GM19372 (cell line): ENCODE data around the gene PIP5KL1.

Experiments used
- ATAC-seq: cut with Tn5 transposase; IDR thresholded peaks from one replicate; pipeline ENCODE4 v1.9.1; 2021; ENCODE audit warnings: mild to moderate bottlenecking, low read depth, moderate library complexity; ENCODE audit not compliant: unreplicated experiment

The PIP5KL1 gene

DNA sequence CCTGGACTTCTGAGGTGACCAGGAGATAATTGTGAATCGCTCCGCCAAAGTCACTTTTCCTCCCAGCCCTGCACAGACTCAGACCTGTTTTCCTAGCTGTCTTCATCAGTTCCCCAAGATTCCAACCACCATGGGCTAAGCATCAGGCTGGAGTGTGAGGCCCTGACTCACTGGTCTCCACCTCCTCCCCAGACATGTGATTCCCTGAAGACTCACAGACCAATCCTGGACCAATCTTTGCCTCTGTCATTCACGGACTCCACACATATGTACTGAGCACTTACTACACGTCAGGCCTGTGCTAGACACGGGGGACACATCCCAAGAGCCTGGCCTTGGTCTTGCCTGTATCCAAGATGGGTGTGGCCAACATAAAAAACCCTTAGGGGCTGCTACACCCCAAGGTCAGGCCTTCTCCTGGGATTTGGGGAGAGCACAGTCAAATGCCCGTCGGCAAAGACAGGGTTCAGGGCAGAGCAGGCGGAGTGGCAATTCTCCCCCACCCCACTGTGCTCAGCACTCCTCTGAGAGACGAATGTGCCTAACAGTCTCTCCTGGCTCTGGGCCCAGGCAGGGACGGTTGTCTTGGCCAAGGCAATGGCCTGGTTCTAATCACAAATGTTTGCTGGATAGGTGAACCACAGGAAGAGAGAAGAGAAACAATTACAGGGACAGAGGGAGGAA lies 38.3 kb upstream of the PIP5KL1 start:
- no peak for ATAC-seq

DNA sequence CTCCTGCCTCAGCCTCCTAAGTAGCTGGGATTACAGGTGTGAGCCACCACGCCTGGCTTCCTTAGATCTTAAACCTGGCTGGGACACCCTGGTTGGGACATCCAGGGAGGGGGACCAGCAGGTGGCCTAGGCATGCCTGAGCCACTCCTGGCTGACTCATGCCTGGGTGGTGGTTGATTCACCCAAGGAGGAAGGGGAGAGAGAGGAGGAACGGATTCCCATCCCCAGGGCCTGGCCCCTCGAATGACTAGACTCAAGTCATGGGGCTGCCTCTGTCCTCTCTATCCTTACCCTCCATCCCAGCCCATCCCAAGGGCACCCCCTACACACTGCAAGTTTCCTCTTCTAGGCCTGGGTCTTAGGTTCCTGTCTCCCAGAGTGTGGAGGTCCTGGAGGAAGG lies 37.5 kb upstream of the PIP5KL1 start:
- ATAC-seq = no peak

DNA sequence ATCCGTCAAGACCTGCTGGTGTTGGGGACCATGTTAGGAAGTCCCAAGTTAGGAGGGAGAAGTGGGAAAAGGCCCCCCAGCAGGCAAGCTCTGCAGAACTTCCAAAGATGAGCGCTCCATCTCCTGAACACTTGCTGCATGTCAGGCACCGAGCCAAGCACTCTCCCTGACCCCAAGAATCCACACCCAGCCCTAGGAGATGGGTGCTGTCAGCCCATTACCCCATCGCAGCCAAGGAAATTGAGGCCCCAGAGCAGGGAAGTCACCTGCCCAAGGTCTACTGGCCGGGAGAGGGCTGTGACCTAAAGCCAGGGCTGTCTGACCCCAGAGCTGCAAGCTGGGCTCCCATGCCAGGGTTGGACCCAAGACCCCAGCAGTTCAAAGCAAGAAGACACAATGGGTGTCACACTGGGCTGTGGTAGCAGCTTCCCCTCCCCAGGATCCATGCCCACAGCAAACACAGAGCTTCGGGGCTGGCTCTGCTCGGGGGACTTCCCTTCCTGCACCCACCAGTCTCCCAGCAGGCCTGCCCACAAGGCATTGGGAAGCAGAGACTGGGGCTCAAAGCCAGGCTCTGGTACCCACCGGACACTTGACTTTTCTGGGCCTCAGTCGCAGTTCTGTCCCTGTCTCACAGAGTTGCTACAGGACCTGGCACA lies 36.7 kb upstream of the PIP5KL1 start:
- ATAC-seq = no peak

DNA sequence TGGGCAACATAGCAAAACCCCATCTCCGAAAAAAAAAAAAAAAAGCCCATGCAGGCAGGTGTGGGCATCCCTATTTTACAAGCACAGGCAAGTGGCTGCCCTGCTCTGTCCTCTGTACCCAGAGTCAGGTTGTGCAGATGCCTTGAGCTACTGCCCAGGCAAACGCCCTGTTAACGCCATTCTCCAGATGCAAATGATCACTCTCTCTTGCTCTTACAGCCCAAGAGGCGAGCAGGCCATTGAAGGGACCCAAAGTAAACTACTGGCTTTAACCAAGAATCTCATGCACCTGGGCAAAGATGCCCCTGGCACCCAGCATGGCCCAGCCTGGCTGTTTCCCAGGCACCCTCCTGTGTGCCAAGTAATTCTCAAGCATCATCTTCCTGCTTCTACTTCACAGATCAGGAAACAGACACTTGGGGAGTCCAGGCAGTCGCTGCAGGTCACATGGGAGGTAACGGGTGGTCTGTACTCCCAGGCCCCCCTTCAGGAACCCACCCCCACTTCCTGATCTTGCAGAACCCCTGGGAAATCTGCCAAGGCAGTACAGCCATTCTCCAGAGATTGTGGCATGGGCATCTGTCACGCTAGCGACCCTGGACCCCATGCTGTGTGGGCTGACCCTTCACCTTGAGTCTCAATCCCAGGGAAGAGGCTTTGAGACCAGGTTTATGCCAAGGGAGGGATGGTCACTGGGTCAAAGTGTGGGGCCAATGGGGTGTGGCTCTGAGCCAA lies 36.0 kb upstream of the PIP5KL1 start:
- ATAC-seq = no peak

DNA sequence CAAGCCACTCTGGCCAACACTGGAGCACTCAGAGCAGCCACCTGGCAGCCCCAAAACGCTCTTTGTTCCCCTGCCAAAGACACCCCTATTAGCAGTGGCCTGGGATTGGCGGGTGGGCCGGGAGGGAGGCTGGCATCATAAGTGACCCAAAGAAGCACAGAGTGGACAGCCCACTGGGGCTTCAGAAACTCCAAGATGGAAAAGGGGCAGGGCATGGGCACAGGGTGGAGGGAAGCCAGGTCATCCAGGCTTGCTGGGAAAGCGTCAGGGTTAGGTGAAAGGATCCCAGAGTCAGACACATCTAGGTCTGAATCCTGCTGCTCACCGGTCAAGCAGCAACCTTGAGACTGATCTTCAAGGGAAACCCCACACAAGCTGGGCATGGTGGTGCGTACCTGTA lies 35.4 kb upstream of the PIP5KL1 start:
- ATAC-seq = no peak

DNA sequence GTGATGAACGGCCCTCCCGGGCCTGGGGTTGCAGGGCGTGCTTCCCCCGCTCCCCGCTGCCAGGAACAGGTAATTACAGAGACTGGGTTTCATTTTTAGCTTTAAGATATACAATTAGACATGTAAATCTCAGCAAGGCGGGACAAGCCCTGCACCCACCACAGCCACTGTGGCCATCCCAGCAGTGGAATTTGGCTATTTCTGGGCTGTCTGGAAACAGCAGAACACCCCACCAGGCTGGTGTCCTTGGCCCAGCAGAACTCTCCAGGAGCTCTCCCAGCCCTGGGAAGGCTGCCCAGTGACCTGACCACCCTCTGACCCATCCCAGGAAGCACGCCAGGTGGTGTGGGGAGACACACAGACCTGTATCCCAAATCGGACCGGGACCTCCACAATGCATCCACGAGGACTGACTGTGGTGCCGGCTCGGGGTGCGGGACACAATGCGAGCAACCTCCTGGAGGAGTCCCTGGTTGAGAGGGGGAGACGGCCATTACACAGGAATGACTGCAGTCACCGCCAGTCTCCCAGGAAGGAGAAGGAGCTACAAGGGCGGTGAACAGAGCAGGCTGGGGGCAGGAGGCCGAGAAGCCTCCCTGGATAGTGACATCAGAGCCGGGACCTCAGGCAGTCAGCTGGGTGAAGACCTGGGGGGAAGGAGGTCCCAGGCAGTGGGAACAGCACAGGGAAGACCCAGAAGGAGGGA lies 32.9 kb upstream of the PIP5KL1 start:
- ATAC-seq = no peak

DNA sequence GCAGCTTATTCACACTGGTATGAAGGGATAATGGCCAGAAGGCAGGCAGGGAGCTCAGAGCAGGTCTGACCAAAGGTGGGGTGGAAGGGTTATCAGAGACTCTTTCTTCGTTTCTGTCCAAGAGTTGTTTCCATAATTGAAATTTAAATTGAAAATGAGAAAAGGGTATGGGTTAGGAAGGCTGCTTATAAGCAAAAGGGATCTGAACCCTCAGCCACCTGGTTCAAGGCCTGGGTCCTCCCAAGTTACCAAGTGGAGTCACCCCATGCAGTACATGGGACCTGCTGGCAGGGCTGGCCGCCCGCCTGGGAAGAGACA lies 32.4 kb upstream of the PIP5KL1 start:
- ATAC-seq = no peak

DNA sequence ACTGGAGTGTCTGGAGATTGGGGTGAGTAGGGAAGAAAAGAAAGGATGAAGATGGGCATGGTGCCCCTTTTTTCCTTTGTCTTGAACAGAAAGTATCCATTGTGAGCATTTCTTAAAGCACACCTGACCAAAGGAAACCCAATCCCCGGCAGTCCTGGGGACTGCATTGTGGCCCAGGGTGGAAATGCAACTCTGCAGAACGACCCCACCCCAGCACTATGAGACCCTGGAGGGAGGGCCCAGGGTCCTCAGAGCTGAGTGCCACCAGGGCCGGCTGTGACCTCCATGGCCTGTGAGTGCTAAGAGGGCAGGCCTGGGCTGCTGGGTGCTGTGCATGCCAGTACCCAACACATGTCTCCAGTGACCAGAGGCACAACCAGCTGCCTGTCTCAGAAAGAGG lies 31.7 kb upstream of the PIP5KL1 start:
- ATAC-seq = no peak

DNA sequence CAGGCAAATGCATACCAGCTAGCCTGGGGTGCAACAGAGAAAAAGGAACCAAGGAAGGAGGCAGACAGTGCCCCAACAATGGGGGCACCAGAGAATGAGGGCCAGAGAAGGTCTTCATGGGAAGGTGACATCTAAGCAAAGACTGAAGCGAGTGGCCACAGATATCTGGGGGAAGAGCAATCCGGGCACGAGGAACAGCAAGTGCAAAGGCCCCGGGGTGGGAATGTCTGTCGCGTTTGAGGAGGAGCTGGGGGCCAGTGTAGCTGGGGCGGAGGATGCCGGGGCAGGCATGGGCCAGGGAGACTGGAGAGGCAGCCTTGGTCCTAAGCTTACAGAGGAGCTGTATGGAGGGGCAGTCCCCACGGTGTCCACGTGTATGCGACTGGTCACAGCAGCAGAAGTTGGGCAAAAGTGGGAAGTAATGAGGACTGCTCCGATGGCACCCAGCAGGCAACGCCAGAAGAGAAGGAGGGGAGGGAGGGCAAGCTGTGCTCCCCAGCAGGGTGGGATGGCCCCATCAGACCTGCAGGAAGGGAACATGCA lies 31.1 kb upstream of the PIP5KL1 start:
- no peak for ATAC-seq

DNA sequence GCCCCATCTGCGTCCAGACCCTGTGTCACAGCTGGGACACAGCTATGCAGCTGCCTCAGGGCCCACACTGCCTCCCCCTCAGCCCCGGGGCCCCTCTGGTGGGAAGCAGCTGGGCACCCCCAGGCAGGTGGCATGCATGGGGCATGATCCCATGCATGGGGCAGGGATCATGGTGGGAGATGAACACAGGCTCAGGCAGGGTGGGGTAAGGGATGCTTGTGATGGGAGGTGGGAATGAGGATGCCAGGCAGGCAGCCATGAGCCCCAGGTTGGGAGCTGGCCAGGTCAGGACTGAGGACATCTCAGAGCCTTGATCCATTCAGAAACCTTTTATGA lies 30.5 kb upstream of the PIP5KL1 start:
- no peak for ATAC-seq

DNA sequence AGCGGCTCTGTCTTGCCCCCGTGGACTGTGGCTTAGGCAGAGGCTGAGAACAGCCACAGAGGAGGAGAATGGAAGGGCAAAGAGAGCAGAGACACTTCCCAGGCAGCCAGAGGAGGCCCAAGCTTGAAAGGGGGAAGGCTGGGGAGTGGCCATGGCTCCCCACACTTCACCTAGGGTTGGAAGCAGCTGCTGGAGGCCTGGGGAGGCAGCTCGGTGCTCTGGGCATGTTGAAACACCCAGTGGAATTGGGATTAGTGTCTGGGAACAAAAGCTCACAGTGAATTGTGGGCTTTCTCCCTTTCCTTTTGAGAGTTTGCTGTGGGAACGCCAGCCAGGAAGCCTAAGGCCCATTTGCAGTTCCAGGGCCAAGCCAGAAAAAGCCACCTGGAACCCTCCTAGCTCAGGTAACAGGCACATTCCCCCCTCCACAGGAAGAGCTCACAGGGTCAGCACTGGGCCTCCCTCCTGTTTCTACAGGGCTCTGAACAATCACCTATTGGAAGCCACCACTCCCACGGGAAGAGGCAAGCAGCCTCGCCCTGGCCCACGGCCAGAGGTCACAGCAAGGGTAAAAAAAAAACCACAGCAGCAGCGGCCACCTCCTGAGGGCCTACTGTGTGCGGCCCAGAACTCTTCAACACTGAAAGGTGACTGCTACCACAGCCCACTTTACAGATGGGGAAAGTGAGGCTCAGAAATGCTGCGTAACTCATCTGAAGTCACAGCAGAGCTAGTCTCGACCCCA lies 30.0 kb upstream of the PIP5KL1 start:
- ATAC-seq = no peak

DNA sequence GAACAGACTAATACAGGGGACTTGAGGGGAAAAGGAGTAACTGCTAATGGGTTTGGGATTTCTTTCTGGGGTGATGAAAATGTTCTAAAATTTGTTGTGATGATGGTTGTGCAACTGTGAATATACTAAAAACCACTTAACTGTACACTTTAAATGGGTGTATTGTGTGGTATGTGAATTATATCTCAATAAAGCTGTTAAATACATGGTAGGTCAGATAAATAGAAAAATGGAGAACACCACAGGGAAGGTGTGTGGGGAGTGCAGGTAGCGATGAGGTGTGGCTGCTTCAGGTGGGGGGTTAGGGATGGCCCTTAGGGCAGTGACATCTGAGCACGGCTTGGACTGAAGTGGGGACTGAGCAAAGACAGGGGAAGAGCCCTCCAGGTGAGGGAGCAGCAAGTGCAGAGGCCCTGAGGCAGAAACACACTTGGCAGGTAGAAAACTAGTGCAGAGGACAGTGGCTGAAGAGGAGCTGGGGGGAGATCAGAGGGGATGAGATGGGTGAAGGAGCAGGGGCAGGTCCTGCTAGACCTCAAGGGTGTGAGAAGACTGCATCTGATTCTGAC lies 29.3 kb upstream of the PIP5KL1 start:
- no peak for ATAC-seq

DNA sequence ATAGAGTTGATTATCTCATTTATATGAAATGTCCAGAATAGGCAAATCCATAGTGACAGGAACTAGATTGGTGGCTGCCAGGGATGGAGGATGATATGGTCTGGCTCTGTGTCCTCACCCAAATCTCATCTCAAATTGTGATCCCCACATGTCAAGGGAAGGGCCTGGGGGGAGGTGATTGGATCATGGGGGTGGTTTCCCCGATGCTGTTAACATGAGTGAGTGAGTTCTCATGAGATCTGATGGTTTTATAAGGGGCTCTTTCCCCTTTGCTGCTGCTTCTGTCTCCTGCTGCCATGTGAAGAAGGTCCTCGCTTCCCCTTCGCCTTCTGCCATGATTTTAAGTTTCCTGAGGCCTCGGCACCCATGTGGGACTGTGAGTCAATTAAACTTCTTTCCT lies 28.8 kb upstream of the PIP5KL1 start:
- no peak for ATAC-seq

DNA sequence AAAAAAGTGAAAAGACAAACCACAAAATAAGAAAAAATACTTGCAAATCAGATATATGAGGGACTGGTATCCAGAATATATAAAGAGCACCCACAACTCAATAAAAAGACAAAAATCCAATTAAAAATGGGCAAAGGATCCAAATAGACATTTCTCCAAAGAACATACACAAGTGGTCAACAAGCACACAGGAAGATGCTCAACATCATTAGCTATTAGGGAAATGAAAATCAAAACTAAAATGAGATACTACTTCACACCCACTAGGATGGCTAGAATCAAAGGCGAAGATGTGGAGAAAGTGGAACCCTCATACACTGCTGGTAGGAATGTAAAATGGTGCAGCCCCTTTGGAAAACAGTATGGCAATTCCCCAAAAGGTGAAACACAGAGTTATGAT lies 28.2 kb upstream of the PIP5KL1 start:
- ATAC-seq = no peak

DNA sequence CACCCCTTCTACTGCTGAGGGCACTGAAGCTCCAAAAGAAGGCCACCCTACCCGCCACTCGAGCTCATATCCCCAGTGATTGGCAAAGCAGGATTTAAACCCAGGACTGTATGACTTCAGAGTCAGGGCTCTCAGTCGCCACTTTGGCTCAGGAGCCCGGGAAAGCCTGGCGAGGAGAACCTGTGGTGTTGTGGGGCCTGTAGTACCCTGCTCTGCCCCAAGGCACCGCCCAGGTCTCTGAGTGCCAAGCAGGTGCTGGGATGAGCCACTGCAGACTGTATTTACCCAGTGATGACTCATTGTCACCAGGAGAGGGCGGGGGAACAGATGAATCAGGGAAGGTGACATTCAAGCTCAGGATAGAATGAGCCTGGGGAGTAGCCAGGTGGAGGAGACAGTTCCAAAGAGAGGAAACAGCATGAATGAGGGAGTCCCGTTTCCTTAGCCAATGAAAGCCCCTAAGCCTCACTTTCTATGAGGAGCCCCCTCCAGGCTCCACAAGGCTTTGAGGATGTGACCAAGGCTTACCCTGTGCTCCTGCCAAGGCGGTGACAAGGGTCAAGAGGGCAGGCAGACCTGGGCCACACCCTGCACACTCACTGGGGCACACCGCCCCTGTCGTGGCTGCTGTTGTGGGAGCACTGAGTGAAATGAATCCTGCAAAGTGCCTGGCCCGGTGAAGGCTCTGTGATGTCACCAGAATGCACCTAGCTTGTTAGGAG lies 24.9 kb upstream of the PIP5KL1 start:
- no peak for ATAC-seq

DNA sequence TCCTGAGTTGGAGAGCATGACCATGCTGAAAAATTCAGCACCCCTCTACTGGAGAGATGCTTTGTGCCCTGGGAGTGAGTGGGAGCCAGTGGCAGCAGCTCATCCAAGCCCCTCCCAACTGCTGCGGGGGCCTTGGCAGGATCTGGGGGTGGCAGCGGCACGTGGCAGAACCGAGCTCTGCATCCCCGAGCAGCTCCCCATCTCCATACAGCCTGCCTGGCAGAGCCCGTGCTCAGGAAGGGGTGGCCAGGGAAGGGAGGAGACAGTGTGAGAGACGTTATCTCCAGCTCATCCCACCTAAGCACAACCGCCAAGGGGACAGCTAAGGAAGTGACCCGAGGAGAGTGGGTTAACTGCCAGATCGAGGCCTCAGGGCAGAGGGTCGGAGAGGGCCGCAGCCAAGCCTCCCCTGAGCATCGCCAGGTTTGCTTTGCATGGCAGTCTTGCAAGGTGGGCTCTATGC lies 24.3 kb upstream of the PIP5KL1 start:
- no peak for ATAC-seq

DNA sequence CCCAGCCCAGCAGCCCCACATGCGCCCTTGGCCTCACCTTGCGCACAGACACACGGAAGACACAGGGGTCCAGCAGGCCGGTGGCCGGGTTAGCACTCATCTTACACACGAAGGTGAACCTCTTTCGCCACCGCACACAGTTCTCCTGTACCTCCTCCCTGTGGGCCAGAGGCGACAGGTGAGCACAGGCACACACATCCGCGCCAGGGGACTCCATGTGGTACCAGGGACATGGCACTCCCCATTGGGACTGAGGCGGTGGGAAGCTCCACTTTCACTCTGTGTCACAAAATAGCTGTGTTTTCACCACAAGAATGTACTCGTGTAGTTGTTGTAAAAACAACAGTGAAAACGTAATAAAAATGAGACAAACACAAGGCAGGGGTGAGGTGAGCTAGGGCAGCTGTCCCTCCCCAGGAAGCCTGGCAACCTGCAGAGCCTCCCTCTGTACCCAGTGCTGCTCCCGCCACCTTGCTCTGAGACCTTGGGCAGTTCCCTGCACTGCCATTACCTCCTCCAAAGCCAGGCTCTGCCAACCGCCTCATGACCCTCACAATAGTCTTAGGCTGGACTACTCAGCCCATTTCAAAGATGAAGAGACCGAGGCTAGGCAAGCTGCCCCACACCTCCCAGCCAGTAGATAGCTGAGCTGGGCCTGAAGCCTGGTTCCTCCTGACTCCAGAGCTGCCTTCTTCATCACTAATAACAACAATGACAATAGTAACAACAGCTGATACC lies 23.4 kb upstream of the PIP5KL1 start:
- no peak for ATAC-seq

DNA sequence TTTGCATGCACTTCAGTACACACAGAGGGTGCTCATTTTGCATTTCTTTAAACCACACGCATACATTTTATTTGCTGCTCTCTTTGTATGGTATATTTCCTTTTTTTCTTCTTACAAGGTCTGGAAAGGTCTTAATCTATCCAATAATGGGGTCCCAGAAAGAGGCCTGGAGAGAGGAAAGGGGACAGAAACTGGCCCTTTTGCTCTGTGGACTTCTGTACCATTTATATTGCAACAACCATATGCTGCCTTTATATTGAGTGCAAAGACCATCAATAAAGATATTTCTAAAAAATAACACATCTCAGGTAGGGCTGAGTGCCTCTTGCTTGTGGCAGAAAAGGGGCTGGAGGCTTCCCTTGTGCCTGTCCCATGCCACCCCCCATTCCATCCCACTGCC lies 22.6 kb upstream of the PIP5KL1 start:
- ATAC-seq = no peak
